ENCODE measurements around the gene RNF169. TPM values are rescaled to one million over a fixed set of nuclear protein-coding genes. Genes with fewer than 3 reads are reported as not detected.

The RNF169 gene
- total RNA-seq: 15.9 TPM

- peak; percentile 67 to 98 (median 96) for DNase-seq (ENCODE audit: low read depth in 2 of 3, low spot score in 2 of 3)
These were observed at the start of gene RNF169 for GRCh38 chr11:74748211-74749126. TSS of gene RNF169 (plus strand) at chr11:74748849. CDS start at chr11:74748881, 32 bp downstream.

- no peak for DNase-seq (ENCODE audit: low read depth in 2 of 3, low spot score in 2 of 3)
These were observed 48.8 kb upstream of the RNF169 start for GRCh38 chr11:74699615-74700396.

GRCh38 chr11:74701351-74701750 lies 47.3 kb upstream of the RNF169 start:
- peak in 1 of 3 donors; percentile 25 for DNase-seq (ENCODE audit: low read depth in 2 of 3, low spot score in 2 of 3)

- peak; percentile 17 to 78 (median 57) for DNase-seq (ENCODE audit: low read depth in 2 of 3, low spot score in 2 of 3)
These were observed 46.2 kb upstream of the RNF169 start for GRCh38 chr11:74702383-74703007.

- DNase-seq (ENCODE audit: low read depth in 2 of 3, low spot score in 2 of 3): no peak
These were observed 45.4 kb upstream of the RNF169 start for GRCh38 chr11:74703211-74703610.

GRCh38 chr11:74707182-74707581 lies 41.5 kb upstream of the RNF169 start:
- no peak for DNase-seq (ENCODE audit: low read depth in 2 of 3, low spot score in 2 of 3)

- DNase-seq (ENCODE audit: low read depth in 2 of 3, low spot score in 2 of 3): no peak
These were observed 40.8 kb upstream of the RNF169 start for GRCh38 chr11:74707602-74708510.

GRCh38 chr11:74709175-74709574 lies 39.5 kb upstream of the RNF169 start:
- no peak for DNase-seq (ENCODE audit: low read depth in 2 of 3, low spot score in 2 of 3)

- DNase-seq (ENCODE audit: low read depth in 2 of 3, low spot score in 2 of 3): no peak
These were observed 38.2 kb upstream of the RNF169 start for GRCh38 chr11:74710281-74710938.

- DNase-seq (ENCODE audit: low read depth in 2 of 3, low spot score in 2 of 3): no peak
These were observed 35.0 kb upstream of the RNF169 start for GRCh38 chr11:74713686-74714085.

GRCh38 chr11:74714904-74715303 lies 33.7 kb upstream of the RNF169 start:
- DNase-seq (ENCODE audit: low read depth in 2 of 3, low spot score in 2 of 3): no peak

GRCh38 chr11:74717221-74717969 lies 31.3 kb upstream of the RNF169 start:
- DNase-seq (ENCODE audit: low read depth in 2 of 3, low spot score in 2 of 3): no peak

GRCh38 chr11:74719011-74719410 lies 29.6 kb upstream of the RNF169 start:
- no peak for DNase-seq (ENCODE audit: low read depth in 2 of 3, low spot score in 2 of 3)

GRCh38 chr11:74720596-74721478 lies 27.8 kb upstream of the RNF169 start:
- no peak for DNase-seq (ENCODE audit: low read depth in 2 of 3, low spot score in 2 of 3)

GRCh38 chr11:74721479-74721835 lies 27.2 kb upstream of the RNF169 start:
- DNase-seq (ENCODE audit: low read depth in 2 of 3, low spot score in 2 of 3): no peak

- no peak for DNase-seq (ENCODE audit: low read depth in 2 of 3, low spot score in 2 of 3)
These were observed 25.1 kb upstream of the RNF169 start for GRCh38 chr11:74723511-74723910.

- no peak for DNase-seq (ENCODE audit: low read depth in 2 of 3, low spot score in 2 of 3)
These were observed 22.9 kb upstream of the RNF169 start for GRCh38 chr11:74725701-74726100.
